ENCODE data around the gene ASIC4. TPM values are rescaled to one million over a fixed set of nuclear protein-coding genes. Genes with fewer than 3 reads are reported as not detected.

ASIC4 gene
- total and polyA plus RNA-seq, 2 of the 4 experiments (the other 2 are of a cell fraction) = 0.10 TPM; not detected in 1

- peaks cover 13% of the 10 kb centered on the region for H3K4me1 ChIP-seq (ENCODE audit: control insufficient read depth, insufficient read depth, low read length)
- POLR2A ChIA-PET (ENCODE audit: unreplicated experiment) = interaction anchor here (0.6 kb wide), 1 partner anchor 735 kb away, joined by 3 read pairs; no protein-coding TSS in a partner anchor
- CTCF ChIA-PET = interaction anchor here (1.0 kb wide), 1 partner anchor 9 kb away, joined by 3 read pairs; no protein-coding TSS in a partner anchor
Observed at GRCh38 chr2:219467736-219468075, 46.6 kb upstream of the ASIC4 start.

More at GRCh38 chr2:219467736-219468075, 46.6 kb upstream of the ASIC4 start:
- no peak overlapping the region for H2BK120ac ChIP-seq (ENCODE audit: low read depth, low read length)
- no peak overlapping the region for H3K27ac ChIP-seq (ENCODE audit: insufficient read depth, low read length)
- 90% methylated on average over 2 of the region's 2 CpGs; no CpG with 5 or more reads in 1 of the 2 experiments for WGBS, 2 experiments (ENCODE audit: extremely low coverage in 2 of 2, insufficient read length in 1 of 2)
- H4K20me1 ChIP-seq (ENCODE audit: insufficient read depth, low read length) = no peaks in the 10 kb centered on the region; the same call in none of the 2 replicates
- no peak overlapping the region for H2BK15ac ChIP-seq (ENCODE audit: low read depth, low read length)
- H2BK20ac ChIP-seq (ENCODE audit: low read depth, low read length) = no peak overlapping the region
- no peak overlapping the region for H2AFZ ChIP-seq (replicated peaks; ENCODE audit: low read length, poor library complexity)
- no peaks in the 10 kb centered on the region for H3K9me3 ChIP-seq (ENCODE audit: control insufficient read depth, insufficient read depth, low read length)
- H2AK5ac ChIP-seq (ENCODE audit: low read depth, low read length) = no peak overlapping the region
- no peak overlapping the region for H3K9ac ChIP-seq (ENCODE audit: low read depth, low read length)
- no peak overlapping the region for H3K14ac ChIP-seq (replicated peaks; ENCODE audit: low read depth, low read length)
- TF ChIP-seq POLR2A (IDR thresholded peaks at IDR 0.05; ENCODE audit: low read depth, low read length) (no peak), CHD1 (IDR thresholded peaks at IDR 0.05; ENCODE audit: low read depth, low read length) (no peak), FOS (IDR thresholded peaks at IDR 0.05; ENCODE audit: low read depth, low read length) (no peak), RAD21 (IDR thresholded peaks at IDR 0.05; ENCODE audit: low read length) (no peak), SMC3 (IDR thresholded peaks at IDR 0.05; ENCODE audit: low read depth, low read length) (no peak), NFE2L2 (IDR thresholded peaks at IDR 0.05; ENCODE audit: low read depth, low read length) (no peak), RFX5 (IDR thresholded peaks at IDR 0.05; ENCODE audit: low read depth, low read length) (no peak), MXI1 (IDR thresholded peaks at IDR 0.05; ENCODE audit: borderline replicate concordance, low read depth, low read length) (no peak), BHLHE40 (IDR thresholded peaks at IDR 0.05; ENCODE audit: low read depth, low read length) (no peak), RCOR1 (IDR thresholded peaks at IDR 0.05; ENCODE audit: insufficient replicate concordance, low read length) (no peak), MAFK (IDR thresholded peaks at IDR 0.05; ENCODE audit: low read depth, low read length) (no peak), MAZ (IDR thresholded peaks at IDR 0.05; ENCODE audit: borderline replicate concordance, low read depth, low read length) (no peak)
- TF ChIP-seq, protein P1, sequence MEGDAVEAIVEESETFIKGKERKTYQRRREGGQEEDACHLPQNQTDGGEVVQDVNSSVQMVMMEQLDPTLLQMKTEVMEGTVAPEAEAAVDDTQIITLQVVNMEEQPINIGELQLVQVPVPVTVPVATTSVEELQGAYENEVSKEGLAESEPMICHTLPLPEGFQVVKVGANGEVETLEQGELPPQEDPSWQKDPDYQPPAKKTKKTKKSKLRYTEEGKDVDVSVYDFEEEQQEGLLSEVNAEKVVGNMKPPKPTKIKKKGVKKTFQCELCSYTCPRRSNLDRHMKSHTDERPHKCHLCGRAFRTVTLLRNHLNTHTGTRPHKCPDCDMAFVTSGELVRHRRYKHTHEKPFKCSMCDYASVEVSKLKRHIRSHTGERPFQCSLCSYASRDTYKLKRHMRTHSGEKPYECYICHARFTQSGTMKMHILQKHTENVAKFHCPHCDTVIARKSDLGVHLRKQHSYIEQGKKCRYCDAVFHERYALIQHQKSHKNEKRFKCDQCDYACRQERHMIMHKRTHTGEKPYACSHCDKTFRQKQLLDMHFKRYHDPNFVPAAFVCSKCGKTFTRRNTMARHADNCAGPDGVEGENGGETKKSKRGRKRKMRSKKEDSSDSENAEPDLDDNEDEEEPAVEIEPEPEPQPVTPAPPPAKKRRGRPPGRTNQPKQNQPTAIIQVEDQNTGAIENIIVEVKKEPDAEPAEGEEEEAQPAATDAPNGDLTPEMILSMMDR (conservative IDR thresholded peaks at IDR 0.05; ENCODE audit: low read depth, low read length) = no peak
- TF ChIP-seq, protein P2, sequence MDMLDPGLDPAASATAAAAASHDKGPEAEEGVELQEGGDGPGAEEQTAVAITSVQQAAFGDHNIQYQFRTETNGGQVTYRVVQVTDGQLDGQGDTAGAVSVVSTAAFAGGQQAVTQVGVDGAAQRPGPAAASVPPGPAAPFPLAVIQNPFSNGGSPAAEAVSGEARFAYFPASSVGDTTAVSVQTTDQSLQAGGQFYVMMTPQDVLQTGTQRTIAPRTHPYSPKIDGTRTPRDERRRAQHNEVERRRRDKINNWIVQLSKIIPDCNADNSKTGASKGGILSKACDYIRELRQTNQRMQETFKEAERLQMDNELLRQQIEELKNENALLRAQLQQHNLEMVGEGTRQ (IDR thresholded peaks at IDR 0.05; ENCODE audit: low read depth, low read length) = no peak
- in situ Hi-C loops (cut with MboI; ENCODE audit: low sequenced_read_pairs) (no loop called here), intact Hi-C loops (cut with micrococcal nuclease) (no loop called here), dilution Hi-C loops (cut with HindIII; ENCODE audit: low sequenced_read_pairs, unreplicated experiment) (no loop called here)
- H3K36me3 ChIP-seq (ENCODE audit: control insufficient read depth, insufficient read depth, low read length) = peaks cover 68% of the 10 kb centered on the region; the same call in 1 of the 2 replicates
- H3K79me1 ChIP-seq (ENCODE audit: low read depth in 1 of 2, low read length in 2 of 2) = no peaks in the 10 kb centered on the region; a peak in 1 of 4 replicates
- no peaks in the 10 kb centered on the region for H3K9me1 ChIP-seq (ENCODE audit: insufficient read depth, low read length)
- H3K18ac ChIP-seq (ENCODE audit: low read depth, low read length) = no peak overlapping the region
- no peak overlapping the region for H3K4me3 ChIP-seq (ENCODE audit: insufficient read depth, low read depth, low read length)
- no peak overlapping the region for H2AK9ac ChIP-seq (replicated peaks; ENCODE audit: low read depth, low read length, poor library complexity)
- H3K27me3 ChIP-seq (ENCODE audit: control insufficient read depth, insufficient read depth, low read length) = no peaks in the 10 kb centered on the region
- H4K8ac ChIP-seq (ENCODE audit: low read depth in 2 of 2, low read length in 2 of 2) = no peak overlapping the region
- no peak overlapping the region for H3K56ac ChIP-seq (ENCODE audit: extremely low read depth, insufficient read depth, low read length)
- ATAC-seq (ENCODE audit: low read depth) (no peak), DNase-seq (no peak)
- no peak overlapping the region for H4K5ac ChIP-seq (ENCODE audit: low read depth, low read length)
- no peak overlapping the region for H2BK5ac ChIP-seq (ENCODE audit: low read depth, low read length, poor library complexity, severe bottlenecking)
- no peak overlapping the region for H3K23ac ChIP-seq (ENCODE audit: low read depth, low read length)
- no peak overlapping the region for H3K4me2 ChIP-seq (ENCODE audit: low read depth, low read length)
- H4K91ac ChIP-seq (ENCODE audit: insufficient read depth, low read depth, low read length) = no peak overlapping the region
- BruUV-seq (replicated peaks) = no TSS peak
- no peak overlapping the region for H3K4ac ChIP-seq (ENCODE audit: low read depth, low read length)
